HG02798 (cell line): Measurements from ENCODE around the gene CARD11.
"Not testable (repeated sequence)": the region's sequence is repeated elsewhere in the genome, so short reads cannot be mapped to it uniquely, and the experiment has no call there.

Experiments
- ATAC-seq: cut with Tn5 transposase; IDR thresholded peaks from one replicate; pipeline ENCODE4 v1.9.1; 2021; ENCODE audit warnings: mild to moderate bottlenecking; ENCODE audit not compliant: unreplicated experiment, poor library complexity

CARD11 gene

GRCh38 chr7:3066506-3066905 is 22.8 kb upstream of the CARD11 start:
- ATAC-seq, result no peak

GRCh38 chr7:3065724-3066143 is 22.1 kb upstream of the CARD11 start:
- ATAC-seq, result peak; percentile 36

GRCh38 chr7:3064067-3064466 is 20.4 kb upstream of the CARD11 start:
- ATAC-seq, result no peak

GRCh38 chr7:3063016-3063753 is 19.5 kb upstream of the CARD11 start:
- ATAC-seq, result peak; percentile 89

- no peak for ATAC-seq
Observed at GRCh38 chr7:3057066-3057420, 13.4 kb upstream of the CARD11 start.

- ATAC-seq, result no peak
Observed at GRCh38 chr7:3056234-3057065, 12.8 kb upstream of the CARD11 start.

- ATAC-seq, result no peak
Observed at GRCh38 chr7:3055626-3056025, 12.0 kb upstream of the CARD11 start.

- ATAC-seq, result peak; percentile 71
Observed at GRCh38 chr7:3042861-3043489, 692 bp downstream of the CARD11 start.

- no peak for ATAC-seq
Observed at GRCh38 chr7:3041986-3042675, 1.5 kb downstream of the CARD11 start.

GRCh38 chr7:3039787-3040186 is 3.9 kb downstream of the CARD11 start:
- no peak for ATAC-seq

- ATAC-seq, result not testable (repeated sequence)
Observed at GRCh38 chr7:3038011-3038410, 5.7 kb downstream of the CARD11 start.

- no peak for ATAC-seq
Observed at GRCh38 chr7:3037259-3037658, 6.4 kb downstream of the CARD11 start.

GRCh38 chr7:3034591-3035150 is 9.0 kb downstream of the CARD11 start:
- no peak for ATAC-seq

GRCh38 chr7:3033581-3033980 is 10.1 kb downstream of the CARD11 start:
- ATAC-seq, result no peak

GRCh38 chr7:3033136-3033535 is 10.5 kb downstream of the CARD11 start:
- no peak for ATAC-seq

- ATAC-seq, result no peak
Observed at GRCh38 chr7:3032256-3032655, 11.4 kb downstream of the CARD11 start.

- ATAC-seq, result no peak
Observed at GRCh38 chr7:3029138-3029537, 14.5 kb downstream of the CARD11 start.

- no peak for ATAC-seq
Observed at GRCh38 chr7:3028758-3029093, 14.9 kb downstream of the CARD11 start.

- ATAC-seq, result no peak
Observed at GRCh38 chr7:3028071-3028757, 15.5 kb downstream of the CARD11 start.
